HL-60 (cell line): Measurements from ENCODE around the gene ATP8B3.

Experiments
- CTCF ChIP-seq: IDR thresholded peaks from one replicate; pipeline ENCODE4 v1.5.1; 2011; ENCODE audit warnings: low read length, control low read depth, inconsistent platforms; ENCODE audit not compliant: insufficient read depth
- GABPA ChIP-seq: IDR thresholded peaks from 2 replicates; pipeline ENCODE4 v1.6.1; 2012; ENCODE audit warnings: low read depth
- POLR2AphosphoS5 ChIP-seq: IDR thresholded peaks from 2 replicates; pipeline ENCODE4 v1.6.1; 2012; ENCODE audit warnings: low read depth
- REST ChIP-seq: IDR thresholded peaks from 2 replicates; pipeline ENCODE4 v1.6.1; 2012; ENCODE audit warnings: low read depth; ENCODE audit not compliant: insufficient replicate concordance
- SPI1 ChIP-seq: IDR thresholded peaks from 2 replicates; pipeline ENCODE4 v1.6.1; 2012; ENCODE audit warnings: low read depth, mild to moderate bottlenecking, borderline replicate concordance

GRCh38 chr19:1746401-1747284, 65.4 kb downstream of the ATP8B3 start:
- TF ChIP-seq CTCF (no peak), POLR2AphosphoS5 (no peak), REST (no peak), GABPA (no peak), SPI1 (no peak)
